OCI-M1 (cell line): ENCODE data around the gene BBS12.

Source experiments
- DNase-seq: peaks from one replicate; lab custom pipeline; 2025; lab: John Stamatoyannopoulos, UW

Gene BBS12

GRCh38 chr4:122715221-122715620 lies 17.3 kb upstream of the BBS12 start:
- DNase-seq = peak; percentile 47

- DNase-seq = peak; percentile 89
These were observed 15.6 kb upstream of the BBS12 start for GRCh38 chr4:122716825-122717448.

- DNase-seq = no peak
These were observed 14.2 kb upstream of the BBS12 start for GRCh38 chr4:122718281-122718680.

GRCh38 chr4:122722256-122722655 lies 10.2 kb upstream of the BBS12 start:
- DNase-seq = no peak

GRCh38 chr4:122728856-122729255 lies 3.6 kb upstream of the BBS12 start:
- DNase-seq = no peak

GRCh38 chr4:122731676-122732075 lies 828 bp upstream of the BBS12 start:
- peak; percentile 41 for DNase-seq

- no peak for DNase-seq
These were observed 1.2 kb downstream of the BBS12 start for GRCh38 chr4:122733787-122734120.

GRCh38 chr4:122739174-122739573 lies 6.7 kb downstream of the BBS12 start:
- no peak for DNase-seq

- DNase-seq = no peak
These were observed 10.7 kb downstream of the BBS12 start for GRCh38 chr4:122742933-122743829.

- DNase-seq = peak; percentile 78
These were observed 11.7 kb downstream of the BBS12 start for GRCh38 chr4:122744229-122744628.

GRCh38 chr4:122746485-122746965 lies 14.0 kb downstream of the BBS12 start:
- DNase-seq = peak; percentile 69

GRCh38 chr4:122747068-122747467 lies 14.6 kb downstream of the BBS12 start:
- peak; percentile 65 for DNase-seq

- DNase-seq = no peak
These were observed 15.4 kb downstream of the BBS12 start for GRCh38 chr4:122747883-122748282.

- DNase-seq = peak; percentile 94
These were observed 17.4 kb downstream of the BBS12 start for GRCh38 chr4:122749704-122750454.

- peak; percentile 27 for DNase-seq
These were observed 23.2 kb downstream of the BBS12 start for GRCh38 chr4:122755675-122756074.

- DNase-seq = peak; percentile 84
These were observed 25.5 kb downstream of the BBS12 start for GRCh38 chr4:122758033-122758432.

GRCh38 chr4:122759639-122760310 lies 27.3 kb downstream of the BBS12 start:
- peak; percentile 69 for DNase-seq

- no peak for DNase-seq
These were observed 30.0 kb downstream of the BBS12 start for GRCh38 chr4:122762520-122762919.

- DNase-seq = no peak
These were observed 30.6 kb downstream of the BBS12 start for GRCh38 chr4:122762966-122763716.

GRCh38 chr4:122764071-122764820 lies 31.7 kb downstream of the BBS12 start:
- DNase-seq = peak; percentile 47

- DNase-seq = peak; percentile 60
These were observed 32.3 kb downstream of the BBS12 start for GRCh38 chr4:122764821-122765215.
